Liver (tissue), 9 donors: Measurements from ENCODE around the gene RNPS1. TPM values are rescaled to one million over a fixed set of nuclear protein-coding genes. Genes with fewer than 3 reads are reported as not detected.

ENCODE experiments used
- DNase-seq: peaks from one replicate; pipeline ENCODE4 v3.0.0-alpha.2; 2017; ENCODE audit warnings: low spot score
- H3K27ac ChIP-seq, 2 donors: one replicate each; pipeline ENCODE4 v1.7.0; 2013; ENCODE audit warnings: inconsistent platforms in 2 of 2, low read length in 2 of 2, control low read depth in 1 of 2, low read depth in 1 of 2, mild to moderate bottlenecking in 1 of 2
- H3K27me3 ChIP-seq, 4 donors: one replicate each; pipeline versions ENCODE4 v1.6.1 to v1.7.0; 2013; ENCODE audit warnings: low read length in 3 of 4, inconsistent platforms in 1 of 4, mild to moderate bottlenecking in 1 of 4, moderate library complexity in 1 of 4; ENCODE audit not compliant: control insufficient read depth in 4 of 4, insufficient read depth in 4 of 4
- H3K36me3 ChIP-seq, 4 donors: one replicate each; pipeline versions ENCODE4 v1.6.1 to v1.7.0; 2013; ENCODE audit warnings: low read length in 3 of 4, mild to moderate bottlenecking in 3 of 4, low read depth in 1 of 4, moderate library complexity in 1 of 4; ENCODE audit not compliant: control insufficient read depth in 4 of 4, insufficient read depth in 3 of 4
- H3K4me1 ChIP-seq, 4 donors: one replicate each; pipeline versions ENCODE4 v1.6.1 to v1.7.0; 2013; ENCODE audit warnings: low read length in 3 of 4, mild to moderate bottlenecking in 3 of 4, moderate library complexity in 1 of 4; ENCODE audit not compliant: control insufficient read depth in 4 of 4, insufficient read depth in 4 of 4
- H3K4me3 ChIP-seq, 3 donors: one replicate each; pipeline versions ENCODE4 v1.6.1 to v1.7.0; 2013; ENCODE audit warnings: low read length in 3 of 3, control low read depth in 1 of 3, low read depth in 1 of 3, mild to moderate bottlenecking in 1 of 3
- H3K9ac ChIP-seq, 2 donors: one replicate each; pipeline ENCODE4 v1.7.0; 2013; ENCODE audit warnings: low read length in 2 of 2, mild to moderate bottlenecking in 2 of 2, moderate library complexity in 2 of 2, control low read depth in 1 of 2, low read depth in 1 of 2
- H3K9me3 ChIP-seq, 4 donors: one replicate each; pipeline versions ENCODE4 v1.6.1 to v1.7.0; 2013; ENCODE audit warnings: low read length in 3 of 4; ENCODE audit not compliant: control insufficient read depth in 4 of 4
- EGR1 ChIP-seq, 2 donors: IDR thresholded peaks; 2 replicates each; pipeline ENCODE4 v1.6.1; 2016 to 2018; ENCODE audit warnings: antibody characterized with exemption in 2 of 2, low read depth in 2 of 2
- FOXA1 ChIP-seq: IDR thresholded peaks from 2 replicates; pipeline ENCODE4 v1.6.1; 2016; ENCODE audit warnings: antibody characterized with exemption
- GABPA ChIP-seq, 2 donors: IDR thresholded peaks in 1 of 2; conservative IDR thresholded peaks in 1 of 2; 2 replicates each; pipeline ENCODE4 v1.6.1; 2016; ENCODE audit warnings: antibody characterized with exemption in 2 of 2, mild to moderate bottlenecking in 1 of 2, moderate library complexity in 1 of 2
- HNF4G ChIP-seq: IDR thresholded peaks from 2 replicates; pipeline ENCODE4 v1.6.1; 2016; ENCODE audit warnings: antibody characterized with exemption
- JUND ChIP-seq, 2 donors: IDR thresholded peaks; 2 replicates each; pipeline ENCODE4 v1.6.1; 2016; ENCODE audit warnings: antibody characterized with exemption in 2 of 2
- NR2F2 ChIP-seq: IDR thresholded peaks from 2 replicates; pipeline ENCODE4 v1.6.1; 2016; ENCODE audit warnings: antibody characterized with exemption
- RAD21 ChIP-seq, 2 donors: IDR thresholded peaks; 2 replicates each; pipeline ENCODE4 v1.6.1; 2016; ENCODE audit warnings: antibody characterized with exemption in 2 of 2, mild to moderate bottlenecking in 2 of 2
- RXRA ChIP-seq, 2 donors: IDR thresholded peaks; 2 replicates each; pipeline ENCODE4 v1.6.1; 2017 to 2018; ENCODE audit warnings: antibody characterized with exemption in 2 of 2, mild to moderate bottlenecking in 1 of 2
- SP1 ChIP-seq: IDR thresholded peaks from 2 replicates; pipeline ENCODE4 v1.6.1; 2018; ENCODE audit warnings: antibody characterized with exemption, mild to moderate bottlenecking
- TAF1 ChIP-seq: conservative IDR thresholded peaks from 2 replicates; pipeline ENCODE4 v1.6.1; 2016; ENCODE audit warnings: antibody characterized with exemption, mild to moderate bottlenecking
- YY1 ChIP-seq: IDR thresholded peaks from 2 replicates; pipeline ENCODE4 v1.6.1; 2016; ENCODE audit warnings: antibody characterized with exemption, mild to moderate bottlenecking
- WGBS: extraction: QIAGEN DNeasy Blood & Tissue Kit; methylation state at CpG from one replicate; pipeline ENCODE4 v1.1.7; 2013; 5-methylcytosine and 5-hydroxymethylcytosine counted together
- polyA plus RNA-seq, 2 donors: library from polyadenylated mRNA; stranded (reverse) in 1 of 2; unstranded in 1 of 2; fragments of 200-250 nt in 1 of 2; fragments of >200 nt in 1 of 2; fragmentation: Nextera tagmentation in 1 of 2; extraction: Ambion mirVana in 1 of 2; gene quantifications; one replicate each; pipeline versions ENCODE4 v1.2.1 to v1.2.3, GENCODE V29; 2013 to 2015
- total RNA-seq, 2 donors: library from RNA; depleted of rRNA; stranded (reverse); fragments of >200 nt; gene quantifications; one replicate each; pipeline ENCODE4 v1.2.3, GENCODE V29; 2014
- TF ChIP-seq, protein P1 (sequence below): IDR thresholded peaks from 2 replicates; pipeline ENCODE4 v1.6.1; 2016; ENCODE audit warnings: antibody characterized with exemption
- TF ChIP-seq, protein P2 (sequence below): IDR thresholded peaks from 2 replicates; pipeline ENCODE4 v1.6.1; 2016; ENCODE audit warnings: antibody characterized with exemption
- TF ChIP-seq, protein P3 (sequence below): IDR thresholded peaks from 2 replicates; pipeline ENCODE4 v1.6.1; 2016; ENCODE audit warnings: antibody characterized with exemption
- TF ChIP-seq, protein P4 (sequence below): fragments of 150-350 bp; IDR thresholded peaks from 2 replicates; pipeline ENCODE4 v1.5.1; 2017; ENCODE audit warnings: improper control_type of control experiment, low read depth, low read length; ENCODE audit not compliant: missing input control
- donor health status: healthy.
- donor health status: healthy.
- donor health status: healthy.
- donor health status: healthy.
- donor health status: healthy.

The RNPS1 gene
- total and polyA plus RNA-seq, 4 donors = 31.3 to 38.2 (median 36.7) TPM

DNA sequence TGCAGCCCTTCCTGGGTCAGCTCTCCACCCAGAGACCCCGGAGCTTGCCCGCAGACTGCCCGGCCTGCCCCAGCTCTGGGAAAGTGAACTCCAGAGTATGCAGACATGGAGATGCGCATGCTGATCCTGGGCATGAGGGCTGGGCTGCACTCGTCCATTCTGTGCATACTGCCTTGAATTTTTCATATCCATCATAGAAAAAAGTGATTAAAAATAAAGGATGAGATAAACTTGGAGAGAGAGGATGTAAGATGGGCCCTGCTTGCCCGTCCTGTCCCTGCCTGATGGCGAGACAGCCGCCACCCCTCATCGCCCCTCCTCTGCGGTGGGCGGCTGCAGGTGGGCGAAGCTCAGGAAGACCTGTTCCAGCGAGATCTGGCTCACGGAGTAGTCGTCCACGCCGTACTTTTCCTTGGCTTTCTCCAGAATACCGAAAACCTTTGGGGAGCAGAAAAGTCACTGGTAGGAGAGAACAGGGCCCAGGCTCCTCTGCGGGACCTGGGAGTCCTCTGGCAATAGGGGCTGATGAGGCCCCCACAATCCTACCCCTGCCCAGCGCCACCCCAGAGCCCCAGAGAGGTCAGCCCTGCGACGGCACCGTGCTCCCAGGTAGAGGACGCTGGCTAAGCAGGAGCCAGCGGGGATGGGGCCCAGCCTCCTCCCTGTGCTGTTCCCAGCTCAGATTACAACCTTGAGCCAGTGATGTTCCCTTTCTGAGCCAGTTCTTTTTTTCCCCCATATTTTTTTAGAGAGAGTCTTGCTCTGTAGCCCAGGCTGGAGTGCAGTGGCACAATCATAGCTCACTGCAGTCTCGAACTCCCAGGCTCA is 8.7 kb upstream of the RNPS1 start:
- Histone ChIP-seq H3K4me1 (no peaks in the 10 kb centered on the region), H3K36me3 (no peaks in the 10 kb centered on the region), H3K9ac (no peak overlapping the region), H3K9me3 (no peaks in the 10 kb centered on the region), H3K27ac (no peak overlapping the region), H3K27me3 (no peaks in the 10 kb centered on the region), H3K4me3 (no peak overlapping the region)
- no peak for DNase-seq
- TF ChIP-seq, protein P1, sequence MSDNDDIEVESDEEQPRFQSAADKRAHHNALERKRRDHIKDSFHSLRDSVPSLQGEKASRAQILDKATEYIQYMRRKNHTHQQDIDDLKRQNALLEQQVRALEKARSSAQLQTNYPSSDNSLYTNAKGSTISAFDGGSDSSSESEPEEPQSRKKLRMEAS = no peak
- TF ChIP-seq FOXA1 (no peak), HNF4G (no peak), JUND (IDR thresholded peaks at IDR 0.05) (no peak), RAD21 (IDR thresholded peaks at IDR 0.05) (no peak), TAF1 (no peak), GABPA (IDR thresholded peaks at IDR 0.05 in 1 of 2, conservative IDR thresholded peaks at IDR 0.05 in 1 of 2) (no peak), NR2F2 (no peak), RXRA (IDR thresholded peaks at IDR 0.05) (no peak), EGR1 (IDR thresholded peaks at IDR 0.05; ENCODE audit: low read depth in 2 of 2) (no peak), SP1 (no peak), YY1 (no peak)
- TF ChIP-seq, protein P2, sequence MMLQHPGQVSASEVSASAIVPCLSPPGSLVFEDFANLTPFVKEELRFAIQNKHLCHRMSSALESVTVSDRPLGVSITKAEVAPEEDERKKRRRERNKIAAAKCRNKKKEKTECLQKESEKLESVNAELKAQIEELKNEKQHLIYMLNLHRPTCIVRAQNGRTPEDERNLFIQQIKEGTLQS = no peak
- TF ChIP-seq, protein P3, sequence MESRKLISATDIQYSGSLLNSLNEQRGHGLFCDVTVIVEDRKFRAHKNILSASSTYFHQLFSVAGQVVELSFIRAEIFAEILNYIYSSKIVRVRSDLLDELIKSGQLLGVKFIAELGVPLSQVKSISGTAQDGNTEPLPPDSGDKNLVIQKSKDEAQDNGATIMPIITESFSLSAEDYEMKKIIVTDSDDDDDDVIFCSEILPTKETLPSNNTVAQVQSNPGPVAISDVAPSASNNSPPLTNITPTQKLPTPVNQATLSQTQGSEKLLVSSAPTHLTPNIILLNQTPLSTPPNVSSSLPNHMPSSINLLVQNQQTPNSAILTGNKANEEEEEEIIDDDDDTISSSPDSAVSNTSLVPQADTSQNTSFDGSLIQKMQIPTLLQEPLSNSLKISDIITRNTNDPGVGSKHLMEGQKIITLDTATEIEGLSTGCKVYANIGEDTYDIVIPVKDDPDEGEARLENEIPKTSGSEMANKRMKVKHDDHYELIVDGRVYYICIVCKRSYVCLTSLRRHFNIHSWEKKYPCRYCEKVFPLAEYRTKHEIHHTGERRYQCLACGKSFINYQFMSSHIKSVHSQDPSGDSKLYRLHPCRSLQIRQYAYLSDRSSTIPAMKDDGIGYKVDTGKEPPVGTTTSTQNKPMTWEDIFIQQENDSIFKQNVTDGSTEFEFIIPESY = no peak
- 72% methylated on average over 26 of the region's 26 CpGs for WGBS

DNA sequence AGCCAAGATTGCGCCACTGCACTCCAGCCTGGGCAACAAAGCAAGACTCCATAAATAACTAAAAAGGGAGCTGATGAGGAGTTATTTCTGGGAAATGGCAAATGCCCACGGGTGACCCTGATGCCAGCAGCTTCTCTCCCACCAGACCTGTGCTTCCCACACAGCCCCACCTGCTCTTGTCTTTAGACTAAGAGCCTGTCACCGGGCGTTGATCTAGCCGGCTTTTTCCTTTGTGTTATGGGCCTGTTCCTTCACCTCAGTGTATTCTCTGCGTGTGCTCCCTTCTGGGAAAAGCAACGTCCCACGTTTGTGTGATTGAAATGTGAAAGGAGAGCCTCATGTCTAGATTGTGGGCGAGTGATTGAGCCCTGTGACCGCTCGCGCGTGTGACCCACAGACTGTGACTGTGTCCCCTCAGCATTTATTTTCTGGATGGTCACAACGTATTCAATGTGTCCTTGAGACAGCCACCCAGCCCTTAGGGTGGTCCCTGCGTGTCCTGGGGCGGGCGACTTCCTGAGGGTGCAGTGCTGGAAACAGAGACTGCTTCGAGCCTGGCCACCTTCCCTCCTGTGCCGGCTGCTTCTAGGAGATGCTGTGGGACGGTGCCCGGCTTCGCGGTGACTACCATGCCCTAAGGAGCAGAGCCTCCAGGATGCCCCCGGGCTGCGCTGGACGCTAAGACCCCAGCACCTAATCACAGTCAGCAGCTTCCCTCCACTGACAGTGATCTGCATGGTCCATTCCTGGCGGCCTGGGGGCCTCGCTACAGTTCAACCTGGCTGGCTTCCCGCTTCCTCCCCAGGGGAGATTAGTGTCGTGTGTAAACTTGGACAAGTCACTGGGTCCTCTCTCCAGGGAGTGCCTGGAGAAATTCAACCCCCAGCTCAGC is 7.8 kb upstream of the RNPS1 start:
- Histone ChIP-seq H3K9me3 (no peaks in the 10 kb centered on the region), H3K4me3 (no peak overlapping the region), H3K36me3 (no peaks in the 10 kb centered on the region), H3K27me3 (no peaks in the 10 kb centered on the region), H3K27ac (no peak overlapping the region), H3K9ac (no peak overlapping the region), H3K4me1 (no peaks in the 10 kb centered on the region)
- TF ChIP-seq JUND (IDR thresholded peaks at IDR 0.05) (no peak), HNF4G (no peak), EGR1 (IDR thresholded peaks at IDR 0.05; ENCODE audit: low read depth in 2 of 2) (no peak), YY1 (no peak)
- TF ChIP-seq, protein P4, sequence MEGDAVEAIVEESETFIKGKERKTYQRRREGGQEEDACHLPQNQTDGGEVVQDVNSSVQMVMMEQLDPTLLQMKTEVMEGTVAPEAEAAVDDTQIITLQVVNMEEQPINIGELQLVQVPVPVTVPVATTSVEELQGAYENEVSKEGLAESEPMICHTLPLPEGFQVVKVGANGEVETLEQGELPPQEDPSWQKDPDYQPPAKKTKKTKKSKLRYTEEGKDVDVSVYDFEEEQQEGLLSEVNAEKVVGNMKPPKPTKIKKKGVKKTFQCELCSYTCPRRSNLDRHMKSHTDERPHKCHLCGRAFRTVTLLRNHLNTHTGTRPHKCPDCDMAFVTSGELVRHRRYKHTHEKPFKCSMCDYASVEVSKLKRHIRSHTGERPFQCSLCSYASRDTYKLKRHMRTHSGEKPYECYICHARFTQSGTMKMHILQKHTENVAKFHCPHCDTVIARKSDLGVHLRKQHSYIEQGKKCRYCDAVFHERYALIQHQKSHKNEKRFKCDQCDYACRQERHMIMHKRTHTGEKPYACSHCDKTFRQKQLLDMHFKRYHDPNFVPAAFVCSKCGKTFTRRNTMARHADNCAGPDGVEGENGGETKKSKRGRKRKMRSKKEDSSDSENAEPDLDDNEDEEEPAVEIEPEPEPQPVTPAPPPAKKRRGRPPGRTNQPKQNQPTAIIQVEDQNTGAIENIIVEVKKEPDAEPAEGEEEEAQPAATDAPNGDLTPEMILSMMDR = no peak
- no peak for DNase-seq
- WGBS = 74% methylated on average over 30 of the region's 30 CpGs
